Colon (tissue), 2 donors: Measurements from ENCODE around the gene MRPL14.

Experiments used
- FAIRE-seq: peaks from 2 replicates; lab custom pipeline; 2012; peaks lifted over from hg19 to GRCh38; lab: Jason Lieb, UNC
- donor health status: control.
- donor health status: control.

Gene MRPL14

DNA sequence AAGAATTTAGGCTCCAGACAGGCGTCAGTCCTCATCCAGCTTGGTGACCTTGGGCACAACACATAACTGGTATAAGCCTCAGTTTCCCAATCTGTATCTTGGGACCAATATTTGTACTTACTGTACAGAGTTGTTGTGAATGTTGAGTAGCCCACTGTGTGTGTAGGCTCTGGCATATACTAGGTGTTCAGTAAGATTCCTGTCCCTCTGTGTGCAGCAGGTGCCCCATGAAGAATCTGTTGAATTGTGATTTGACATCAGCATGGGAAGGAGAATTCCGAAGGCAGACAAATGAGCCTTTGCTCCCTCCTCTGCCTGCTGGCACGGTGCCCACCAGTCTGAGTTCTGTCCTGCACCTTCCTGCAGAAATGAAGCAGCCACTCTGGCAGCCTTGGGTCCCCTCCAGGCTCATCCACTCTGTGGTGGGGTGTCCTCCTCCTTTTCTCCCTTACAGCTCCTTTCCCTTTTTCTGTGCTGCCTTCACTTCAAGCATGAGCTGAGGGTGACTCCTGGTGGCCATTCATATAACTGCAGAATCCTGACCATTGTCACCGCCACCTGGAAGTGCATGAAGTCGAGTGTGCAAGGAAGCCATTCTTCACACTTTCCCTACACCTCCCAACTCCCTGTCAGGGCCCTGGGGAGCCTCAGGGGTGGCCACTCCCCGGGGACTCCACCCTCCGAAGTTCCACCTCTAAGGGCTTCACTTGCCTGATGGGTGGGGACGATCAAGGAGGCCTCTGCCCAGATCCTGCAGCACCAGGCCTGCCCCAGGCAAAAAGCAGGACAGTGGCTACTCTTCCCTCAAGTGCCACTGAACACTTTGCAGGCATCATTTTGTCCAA is 48.2 kb downstream of the MRPL14 start:
- no peak for FAIRE-seq

DNA sequence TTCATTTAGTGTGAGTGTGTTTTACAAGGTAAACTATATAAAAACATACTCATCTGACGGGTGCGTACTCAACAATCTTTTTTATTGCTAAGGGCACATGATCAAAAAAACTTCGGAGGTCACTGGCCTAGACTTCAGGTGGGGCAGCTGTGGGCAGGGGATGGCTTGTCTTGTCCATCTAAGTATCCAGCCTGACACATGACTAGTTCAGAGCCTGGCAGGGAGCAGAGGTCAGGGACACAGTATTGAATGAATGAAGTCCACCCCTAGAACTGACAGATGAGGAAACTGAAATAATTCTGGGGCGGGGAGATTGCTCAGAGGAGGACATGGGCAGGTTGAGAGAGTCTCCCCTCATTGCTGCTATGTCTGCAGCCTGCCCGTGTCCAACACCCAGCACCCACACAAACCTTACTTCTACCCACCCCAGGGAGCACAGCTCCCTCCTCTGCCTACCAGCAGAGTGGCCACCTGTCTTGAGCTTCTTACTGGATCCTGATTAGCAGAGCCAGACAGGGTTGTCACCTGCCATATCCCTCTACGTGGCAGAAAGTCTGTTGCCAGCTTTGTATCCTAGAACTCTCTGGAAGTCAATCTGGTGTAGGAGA is 48.9 kb downstream of the MRPL14 start:
- no peak for FAIRE-seq

DNA sequence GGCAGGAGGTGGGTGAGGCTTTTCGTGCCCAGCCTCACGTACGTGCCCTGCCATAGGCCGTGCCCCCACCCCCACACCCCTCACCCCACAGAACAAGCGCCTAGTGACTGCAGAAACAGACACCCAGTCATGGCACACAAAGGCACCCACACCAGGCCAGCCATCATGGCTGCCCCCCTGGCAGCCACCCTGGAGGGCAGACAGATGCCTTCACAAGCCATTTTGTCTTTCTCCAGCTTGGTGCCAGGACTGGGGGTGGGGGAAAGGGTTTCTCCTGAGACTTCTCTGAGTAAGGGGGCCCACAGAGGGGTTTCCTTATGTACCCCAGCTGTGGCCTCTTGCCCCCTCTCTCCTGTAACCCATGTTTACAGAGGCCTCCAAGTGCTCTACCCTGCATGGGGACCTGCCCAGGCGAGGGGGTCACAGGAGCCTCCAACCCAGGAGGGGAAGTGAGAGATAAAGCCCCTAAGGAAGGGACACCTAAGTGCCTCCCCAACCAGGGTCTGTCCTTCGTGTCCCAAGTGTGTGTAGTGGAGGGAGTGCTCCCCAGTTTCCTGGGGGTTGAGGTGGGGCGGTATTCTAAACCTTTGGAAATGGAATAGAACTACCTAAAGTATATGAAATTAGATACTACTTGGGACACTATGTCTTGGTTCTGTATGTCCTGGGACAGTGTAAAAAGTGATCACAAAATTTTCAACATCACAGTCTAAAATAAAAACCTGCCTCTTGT is 49.9 kb downstream of the MRPL14 start:
- no peak for FAIRE-seq

DNA sequence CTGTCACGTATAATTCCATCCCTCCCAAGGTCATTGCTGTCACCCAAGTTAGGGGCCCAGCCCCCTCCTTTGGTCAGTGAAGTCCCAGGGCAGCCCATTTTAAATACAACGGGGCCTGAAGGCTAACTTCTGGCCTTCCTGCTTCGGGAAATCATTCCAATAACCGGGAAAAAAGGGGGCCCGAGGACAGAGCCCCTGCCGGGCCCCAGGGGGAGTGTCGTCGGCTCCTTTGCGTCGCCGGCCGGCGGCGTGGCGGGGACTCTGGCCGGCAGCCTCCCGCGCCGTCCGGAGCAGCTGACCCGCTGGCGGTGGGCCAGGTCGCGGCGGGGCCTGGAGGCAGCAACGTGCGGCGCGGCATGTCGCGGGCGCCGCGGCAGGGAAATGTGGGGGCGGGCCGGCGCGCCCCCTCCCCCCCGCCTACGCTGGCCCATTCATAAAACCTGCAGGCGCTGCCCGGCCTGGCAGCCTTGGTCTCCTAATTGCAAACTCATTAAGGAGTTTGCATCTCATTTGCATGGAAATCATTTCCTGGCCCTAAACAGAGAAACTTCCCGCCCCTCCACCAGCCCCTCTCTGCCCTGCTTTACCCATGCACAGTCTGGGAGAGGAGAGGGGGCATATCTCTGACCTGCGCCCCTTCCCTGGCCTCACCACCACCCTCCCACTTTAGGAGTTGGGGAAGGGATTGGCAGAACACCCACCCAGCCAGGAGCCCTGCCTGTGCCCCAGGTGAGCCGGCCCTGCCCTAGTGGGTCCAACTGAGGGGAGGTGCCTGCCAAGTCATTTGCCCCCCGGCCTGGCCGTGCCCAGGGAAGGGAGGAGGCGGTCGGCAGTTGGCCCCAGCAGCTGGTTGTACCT is 50.7 kb downstream of the MRPL14 start:
- FAIRE-seq: no peak

DNA sequence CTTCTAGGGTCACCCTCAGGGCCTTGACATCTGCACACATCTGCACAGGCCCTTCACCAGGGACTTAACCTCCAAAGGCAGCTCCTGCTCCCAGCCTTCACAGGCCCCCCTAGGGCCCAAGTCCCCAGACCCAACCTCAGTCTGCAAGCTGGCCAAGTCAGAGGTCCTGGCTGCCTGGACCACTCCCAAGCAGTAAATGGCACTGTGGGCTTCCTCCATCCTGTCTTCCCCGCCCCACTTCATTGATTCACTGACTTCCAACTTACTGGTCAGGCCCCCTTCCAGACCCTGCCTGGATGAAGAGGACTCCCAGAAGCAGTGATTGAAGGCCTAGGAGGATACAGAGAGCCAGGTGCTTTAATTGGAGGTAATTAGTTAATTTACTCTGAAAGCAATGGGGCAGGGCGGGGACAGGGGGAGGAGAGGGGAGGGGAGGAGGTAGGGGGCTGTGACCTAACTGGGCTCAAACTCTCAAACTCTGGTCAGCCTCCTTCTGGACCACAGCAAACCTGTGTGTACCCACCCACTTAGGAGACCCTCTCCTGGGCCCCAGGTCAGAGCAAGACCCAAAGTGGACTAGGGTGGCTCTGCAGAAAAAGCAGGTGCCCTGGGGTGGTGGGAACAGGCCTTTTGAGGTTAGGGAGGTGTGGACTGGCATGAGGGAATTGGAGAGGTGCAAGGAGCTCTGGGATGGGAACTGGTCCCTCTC is 51.5 kb downstream of the MRPL14 start:
- FAIRE-seq: no peak

DNA sequence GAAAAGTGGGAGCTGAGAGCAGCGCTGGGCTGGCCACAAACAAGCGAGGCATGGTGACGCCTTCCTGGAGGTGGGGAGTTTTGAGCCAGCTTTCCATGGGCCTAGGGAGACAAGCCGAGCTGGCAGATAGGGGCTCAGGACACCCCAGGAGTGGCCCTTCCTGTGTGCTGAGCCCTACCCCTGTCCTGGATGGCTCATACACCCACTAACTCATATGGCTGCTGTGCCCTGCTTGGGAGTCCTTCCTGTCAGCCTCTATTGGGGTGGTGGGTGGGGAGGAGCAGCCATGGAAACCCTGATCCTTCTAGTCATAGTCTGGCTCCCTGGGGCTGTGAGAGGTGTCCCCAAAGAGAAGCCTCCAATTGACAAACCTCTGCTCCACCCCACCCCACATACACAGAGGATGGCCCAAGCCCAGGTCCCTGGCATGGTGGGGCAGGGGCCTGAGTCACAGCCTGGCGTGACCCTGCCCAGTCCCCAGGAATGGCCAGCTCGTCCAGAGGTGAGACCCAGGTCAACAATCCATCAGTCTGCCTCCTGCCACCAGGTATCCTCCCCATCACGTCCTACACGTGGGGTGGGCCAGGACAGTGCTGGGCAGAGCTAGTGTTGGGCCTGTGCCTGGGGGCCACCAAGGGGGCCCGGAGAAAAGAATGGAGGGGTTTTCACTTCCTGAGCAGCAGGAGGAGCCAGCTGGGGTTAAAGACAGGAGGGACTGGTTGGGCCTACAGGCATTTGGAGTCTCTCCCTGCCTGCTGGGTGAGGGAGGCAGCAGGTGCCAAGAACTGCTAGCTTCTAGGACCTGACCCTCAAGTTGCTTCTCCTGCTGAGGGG is 52.2 kb downstream of the MRPL14 start:
- FAIRE-seq: no peak

DNA sequence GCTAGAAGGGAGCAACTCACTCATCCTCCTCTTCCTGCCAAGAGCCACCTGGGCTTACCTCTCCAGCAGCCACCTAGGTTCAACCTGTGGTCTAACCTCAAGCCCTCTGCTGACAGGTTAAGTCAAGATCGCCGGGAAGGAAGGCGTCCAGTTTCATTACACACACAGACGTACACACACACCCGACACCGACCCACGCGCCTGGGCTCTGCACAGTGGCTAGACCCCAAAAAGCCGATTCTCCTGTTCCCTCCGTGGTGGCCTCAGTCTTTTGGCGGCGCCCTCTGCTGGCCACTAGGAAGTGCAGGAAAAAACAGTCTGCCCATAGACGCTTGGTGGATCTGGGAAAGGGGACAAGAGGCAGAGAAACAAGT is 52.8 kb downstream of the MRPL14 start:
- FAIRE-seq: no peak

DNA sequence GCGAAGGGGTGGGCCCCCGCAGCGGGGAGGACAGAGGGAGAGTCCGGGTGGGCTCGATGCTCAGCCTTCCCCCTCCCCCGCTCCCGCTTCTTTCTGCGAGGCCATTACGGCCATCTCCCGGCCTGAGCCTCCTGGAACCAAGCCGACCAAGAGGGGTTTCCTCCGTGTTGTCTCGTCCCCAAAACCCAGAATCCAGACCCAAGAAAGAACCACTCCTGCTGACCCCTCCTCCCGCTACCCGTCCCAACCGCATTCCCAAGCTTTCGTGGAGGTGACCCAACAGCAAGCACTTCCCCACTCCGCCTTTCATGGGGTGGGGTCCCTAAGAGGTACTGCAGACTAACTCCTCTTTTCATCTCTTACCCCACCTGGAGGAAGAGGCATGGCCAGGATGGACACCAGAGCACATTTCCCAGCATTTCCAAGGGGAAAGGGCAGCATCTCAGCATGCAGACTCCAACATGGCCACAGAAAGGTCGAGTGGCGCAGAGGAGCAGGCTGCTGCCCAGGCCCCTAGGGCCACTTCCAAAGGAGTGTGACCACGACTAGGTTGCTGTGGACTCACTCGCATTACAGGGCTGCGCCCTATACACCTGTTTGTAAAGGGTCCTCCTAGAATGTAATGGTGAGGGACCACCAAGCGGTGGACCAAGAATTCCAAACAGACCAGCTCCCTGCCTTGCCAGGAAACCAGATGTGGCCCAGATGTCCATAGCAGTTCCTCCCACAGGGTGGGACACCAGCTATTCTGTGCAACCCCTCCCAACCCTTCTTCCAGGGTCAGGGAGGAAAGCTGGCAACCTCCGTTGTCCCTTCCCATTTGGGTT is 53.4 kb downstream of the MRPL14 start:
- no peak for FAIRE-seq

DNA sequence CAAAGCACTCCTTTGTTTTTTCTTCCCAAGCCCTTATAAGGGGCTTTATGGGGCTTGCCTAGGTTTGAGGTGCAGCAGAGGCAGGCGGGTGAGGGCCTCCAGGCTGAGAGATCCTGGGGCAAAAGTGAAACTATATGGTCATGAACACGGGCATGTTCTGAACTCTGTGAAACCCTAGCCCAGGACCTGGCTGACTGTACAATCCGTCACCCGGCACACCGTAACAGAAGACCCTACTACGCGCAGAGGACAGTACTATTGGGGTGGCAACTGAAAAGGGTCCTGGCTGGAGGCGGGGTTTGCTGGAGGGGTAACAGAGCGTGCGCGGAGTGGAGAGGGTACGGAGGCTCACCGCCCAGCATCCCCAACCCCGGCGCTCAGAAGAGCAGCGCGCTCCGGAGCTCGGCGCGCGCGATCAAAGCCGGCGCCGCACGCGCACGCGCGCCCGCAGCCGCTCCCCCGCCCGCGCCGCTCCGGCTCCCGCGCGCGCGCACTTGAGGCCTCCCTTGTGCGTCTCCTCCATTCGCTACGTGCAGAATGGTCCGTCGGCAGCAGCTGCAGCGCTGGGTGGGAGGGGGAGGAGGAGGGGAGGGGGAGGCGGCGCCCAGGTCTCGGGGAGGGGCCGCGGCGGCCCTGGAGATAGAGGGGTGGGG is 54.2 kb downstream of the MRPL14 start:
- no peak for FAIRE-seq

DNA sequence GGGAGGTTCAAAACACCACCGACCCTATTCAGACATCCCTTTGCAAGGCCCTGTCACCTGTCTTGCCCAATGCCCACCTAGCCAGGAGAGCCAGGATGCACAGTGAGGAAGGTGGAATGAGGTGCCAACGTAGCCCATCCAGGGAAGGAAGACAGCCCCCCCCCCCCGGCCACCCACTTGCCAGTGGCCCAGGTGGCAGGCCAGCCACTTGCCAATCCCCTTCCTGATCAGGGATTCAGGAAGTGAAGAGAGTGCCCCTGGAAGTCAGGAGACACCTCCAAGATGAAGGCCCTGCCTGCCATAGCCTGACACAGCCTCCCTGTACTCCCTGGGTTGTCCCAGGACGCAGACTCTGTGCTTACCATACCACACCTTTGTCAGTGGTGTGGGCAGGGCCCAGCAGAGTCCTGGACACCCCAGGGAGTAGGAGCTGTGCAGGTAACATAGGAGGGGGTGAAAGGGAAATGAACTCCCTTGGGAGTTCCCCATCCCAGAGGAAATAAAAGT is 54.7 kb downstream of the MRPL14 start:
- no peak for FAIRE-seq

DNA sequence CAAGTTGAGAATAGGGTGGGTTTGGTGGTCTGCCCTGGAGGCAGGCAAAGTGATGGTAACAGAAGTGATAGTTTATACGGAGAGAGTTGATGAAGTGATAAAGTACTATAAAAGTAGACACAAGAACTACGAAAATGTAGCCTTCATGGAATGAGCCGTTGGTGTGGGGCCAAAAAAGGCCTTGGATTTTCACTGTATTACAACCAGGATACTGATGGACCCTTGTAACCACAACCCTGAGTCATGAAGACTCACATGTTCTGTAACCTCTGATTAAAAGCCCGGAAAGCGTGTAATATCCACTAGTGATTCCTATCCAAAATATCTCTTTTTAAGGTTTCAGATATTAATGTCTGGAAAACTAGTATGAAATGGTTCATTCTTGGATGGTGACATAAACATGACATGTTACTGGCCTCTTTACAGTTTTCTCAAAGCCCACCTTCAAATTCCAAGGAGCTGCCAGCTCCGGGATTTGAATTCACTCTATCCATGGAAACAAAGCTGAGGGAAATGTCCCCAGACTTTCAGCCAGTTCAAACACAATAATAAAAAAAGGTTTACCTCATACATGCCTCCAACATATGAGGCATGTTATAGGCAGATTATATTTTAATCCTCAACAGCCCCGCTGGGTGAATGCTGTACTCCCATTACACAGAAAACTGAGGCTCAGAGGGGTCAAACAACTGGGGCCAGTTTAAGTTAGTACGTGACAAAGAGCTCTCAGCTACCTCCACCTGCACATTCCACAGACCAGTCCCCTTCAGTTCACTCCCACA is 55.4 kb downstream of the MRPL14 start:
- FAIRE-seq: no peak

DNA sequence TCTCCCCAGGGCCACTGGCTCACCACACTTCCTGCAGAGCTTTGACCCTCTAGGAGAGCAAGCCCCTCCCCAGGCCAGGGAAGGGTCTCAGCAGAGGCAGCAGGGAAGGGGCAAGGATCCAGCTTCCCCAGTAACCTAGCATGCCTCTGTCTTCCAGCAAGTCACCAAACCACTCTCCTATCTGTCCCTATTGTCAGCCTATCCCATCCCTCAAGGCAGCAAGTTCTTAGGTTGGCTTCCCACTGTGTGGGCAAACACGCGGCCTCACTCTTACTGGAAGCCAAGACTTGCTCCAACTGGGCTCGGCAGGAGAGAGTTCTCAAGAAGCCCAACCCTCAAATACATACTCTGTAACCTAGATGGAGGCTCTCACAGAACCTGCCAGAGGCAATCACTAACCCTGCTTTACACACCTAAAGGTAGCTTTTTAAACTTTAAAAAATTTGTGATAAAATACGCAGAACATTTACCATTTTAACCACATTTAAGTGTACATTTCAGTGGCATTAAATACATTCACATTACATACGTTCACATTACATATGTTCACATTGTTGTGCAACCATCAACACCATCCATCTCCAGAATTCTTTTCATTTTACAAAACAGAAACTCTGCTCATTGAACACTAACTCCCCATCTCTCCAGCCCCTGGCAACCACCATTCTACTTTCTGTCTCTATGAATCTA is 58.5 kb downstream of the MRPL14 start:
- FAIRE-seq: no peak

DNA sequence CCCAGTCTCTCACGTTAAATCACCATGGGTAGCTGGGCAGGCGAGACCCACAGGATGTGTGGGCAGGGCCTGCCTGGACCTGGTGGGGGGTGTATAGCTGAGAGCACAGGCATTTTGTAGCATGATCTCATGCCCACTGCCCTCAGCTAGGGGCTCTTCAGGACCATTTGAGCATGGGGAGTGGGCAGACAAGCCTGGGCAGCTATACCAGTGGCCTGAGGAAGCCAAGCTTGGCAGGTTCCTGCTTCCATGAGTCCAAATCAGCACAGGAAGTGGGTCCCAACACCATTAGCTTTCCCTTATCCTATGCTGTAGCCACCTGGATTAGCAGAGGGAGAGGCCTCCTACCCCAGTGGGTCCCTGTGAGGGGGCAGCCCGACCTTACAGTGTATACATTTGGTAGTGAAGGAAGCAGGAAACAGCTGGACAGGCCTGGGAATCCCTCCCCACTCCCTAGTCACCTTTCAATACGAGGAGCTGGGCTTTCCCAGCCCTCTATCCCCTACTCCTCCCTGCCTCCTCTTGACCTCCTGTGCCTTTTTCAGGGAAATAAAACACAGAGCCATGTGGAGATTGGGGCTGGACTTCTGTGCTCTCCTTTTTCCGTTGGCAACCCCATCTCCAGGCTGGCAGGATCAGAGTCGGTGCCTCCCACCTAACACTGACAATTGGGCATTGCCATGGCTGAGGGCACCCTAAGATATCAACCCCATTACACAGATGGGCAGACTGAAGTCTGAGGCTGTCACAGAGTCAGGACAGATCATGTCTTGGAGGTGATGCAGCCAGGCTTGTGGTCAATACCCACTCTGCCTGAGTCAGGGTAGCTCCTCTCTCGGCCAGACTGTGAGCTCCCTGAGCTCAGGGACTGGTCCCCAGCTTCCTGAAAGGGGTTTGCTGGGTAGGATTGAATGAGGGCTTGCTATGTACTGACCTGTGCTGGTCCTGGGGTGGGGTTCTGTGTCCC is 59.8 kb downstream of the MRPL14 start:
- no peak for FAIRE-seq

DNA sequence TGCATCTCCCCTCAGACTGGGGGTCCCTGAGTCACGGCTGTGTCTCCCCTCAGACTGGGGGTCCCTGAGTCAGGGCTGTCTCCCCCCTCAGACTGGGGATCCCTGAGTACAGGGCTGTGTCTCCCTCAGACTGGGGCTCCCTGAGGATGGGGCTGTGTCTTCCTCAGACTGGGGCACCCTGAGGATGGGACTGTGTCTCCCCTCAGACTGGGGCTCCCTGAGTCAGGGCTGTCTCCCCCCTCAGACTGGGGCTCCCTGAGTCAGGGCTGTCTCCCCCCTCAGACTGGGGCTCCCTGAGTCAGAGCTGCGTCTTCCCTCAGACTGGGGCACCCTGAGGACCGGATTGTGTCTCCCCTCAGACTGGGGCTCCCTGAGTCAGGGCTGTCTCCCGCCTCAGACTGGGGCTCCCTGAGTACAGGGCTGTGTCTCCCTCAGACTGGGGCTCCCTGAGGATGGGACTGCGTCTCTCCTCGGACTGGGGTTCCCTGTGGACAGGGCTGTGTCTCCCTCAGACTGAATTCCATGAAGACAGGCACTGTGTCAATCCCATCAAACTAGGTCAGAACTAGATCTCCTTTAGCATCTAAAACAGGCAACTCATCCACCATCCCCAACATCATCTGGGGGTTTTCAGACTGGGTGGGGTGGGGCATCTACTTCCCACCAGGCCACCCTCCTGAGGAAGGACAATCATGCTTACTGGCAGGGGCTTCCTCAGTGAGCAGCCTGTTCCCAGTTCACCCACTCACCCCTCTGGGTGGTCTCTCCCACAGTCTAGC is 60.7 kb downstream of the MRPL14 start:
- FAIRE-seq: no peak

DNA sequence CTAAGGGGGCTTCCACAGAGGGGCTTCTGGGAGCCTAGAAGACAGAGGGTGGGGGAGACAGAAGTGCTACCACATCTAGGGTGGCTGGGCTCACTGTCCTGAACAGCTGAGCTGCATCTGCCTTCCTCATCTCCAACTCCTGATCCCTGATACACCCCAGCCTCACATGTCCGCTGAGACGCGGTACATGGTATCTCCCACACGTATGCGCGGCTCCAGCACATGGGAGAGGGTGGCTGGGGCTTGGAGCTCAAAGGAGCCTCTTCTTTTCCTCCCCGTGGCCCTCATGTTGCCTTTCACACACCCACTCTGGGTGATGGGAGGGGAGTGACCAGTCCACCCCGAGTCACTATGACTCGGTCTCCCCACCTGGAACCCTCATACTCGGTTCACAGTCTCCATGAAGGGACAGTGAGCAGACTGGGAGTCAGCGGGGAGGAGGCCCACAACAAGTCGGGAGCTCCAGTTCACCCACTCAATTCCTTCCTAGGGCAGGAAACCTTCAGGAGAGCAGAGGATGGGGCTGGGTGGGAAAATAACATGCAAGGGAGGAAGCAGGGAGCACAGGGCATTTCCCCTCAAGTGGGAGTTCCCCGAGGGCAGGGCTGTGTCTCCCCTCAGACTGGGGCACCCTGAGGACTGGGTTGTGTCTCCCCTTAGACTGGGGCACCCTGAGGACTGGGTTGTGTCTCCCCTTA is 61.7 kb downstream of the MRPL14 start:
- no peak for FAIRE-seq
